Activated CD8-positive, alpha-beta memory T cell treated with anti-CD3 and anti-CD28 coated beads for 24 hours (primary cell): ENCODE measurements around the gene TBC1D7.

Source experiments
- DNase-seq: peaks from one replicate; pipeline ENCODE4 v3.0.0-alpha.2; 2020

Gene TBC1D7

GRCh38 chr6:13263669-13264068, 64.7 kb downstream of the TBC1D7 start:
- no peak for DNase-seq

DNA sequence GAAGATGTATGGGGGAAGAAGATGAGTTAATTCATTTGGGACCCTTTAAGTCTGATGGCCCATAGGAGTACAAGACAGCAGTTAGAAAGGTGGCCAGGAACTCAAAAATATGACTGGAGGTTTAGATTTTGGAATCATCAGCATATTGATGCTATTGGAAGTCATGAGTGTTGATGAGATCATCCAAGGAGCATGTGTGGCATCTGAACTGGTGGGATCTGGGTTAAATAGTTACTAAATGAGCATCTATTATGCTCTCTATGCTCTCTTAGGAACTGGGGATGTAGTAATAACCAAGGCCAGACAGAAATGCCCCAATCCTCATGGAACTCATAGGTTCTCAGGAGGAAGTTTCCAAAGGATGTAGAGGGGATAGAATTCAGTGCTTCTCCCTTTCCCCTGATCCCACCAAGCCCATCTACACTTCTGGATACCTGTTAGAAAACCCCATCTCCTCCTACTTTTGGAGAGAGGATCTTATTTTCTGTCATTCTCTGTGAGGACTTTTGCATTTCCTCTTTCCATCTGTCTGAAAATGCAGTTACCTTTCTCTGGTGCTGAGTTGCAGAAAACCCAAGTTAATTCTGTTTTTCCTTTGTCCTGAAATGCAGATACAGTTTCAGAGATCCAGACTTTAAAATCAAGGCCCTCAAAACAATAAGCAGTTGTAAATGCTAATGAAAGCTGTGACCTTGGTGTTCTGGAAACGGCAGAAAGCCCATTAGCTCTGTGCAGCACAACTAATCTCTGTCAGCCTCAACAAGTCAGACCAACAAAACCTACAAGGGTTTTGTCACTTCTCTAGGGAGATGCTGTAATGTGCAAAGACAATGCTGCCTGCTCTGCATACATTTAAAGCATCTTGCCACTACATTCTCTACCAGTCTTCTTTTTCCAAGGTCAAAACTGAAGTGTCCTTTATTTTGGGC, 65.8 kb downstream of the TBC1D7 start:
- no peak for DNase-seq

DNA sequence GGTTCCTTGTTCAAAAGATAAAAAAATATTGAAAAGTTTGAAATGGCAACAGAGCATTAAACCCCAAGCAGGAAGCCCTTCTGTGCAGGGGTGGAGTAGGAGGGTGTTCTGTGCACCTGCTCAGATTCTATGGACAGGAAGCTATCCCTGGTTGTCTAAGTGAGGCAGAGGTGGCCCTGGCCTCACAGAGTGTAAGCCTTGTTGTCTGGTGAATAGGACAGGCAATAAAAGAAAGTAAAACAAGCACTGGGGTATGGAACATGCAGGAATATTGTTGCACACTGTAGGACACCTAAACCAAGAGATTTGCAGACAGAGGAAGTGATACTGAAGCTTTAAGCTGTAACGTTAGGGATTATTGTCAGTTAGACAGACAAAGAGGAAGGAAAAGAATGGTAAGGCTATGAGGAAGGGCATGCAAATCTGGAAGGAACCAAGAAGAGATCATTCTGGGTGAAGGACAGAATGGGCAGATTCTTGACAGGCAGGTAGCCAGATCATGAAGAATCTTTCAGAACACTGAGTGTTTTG, 66.8 kb downstream of the TBC1D7 start:
- DNase-seq, result no peak

DNA sequence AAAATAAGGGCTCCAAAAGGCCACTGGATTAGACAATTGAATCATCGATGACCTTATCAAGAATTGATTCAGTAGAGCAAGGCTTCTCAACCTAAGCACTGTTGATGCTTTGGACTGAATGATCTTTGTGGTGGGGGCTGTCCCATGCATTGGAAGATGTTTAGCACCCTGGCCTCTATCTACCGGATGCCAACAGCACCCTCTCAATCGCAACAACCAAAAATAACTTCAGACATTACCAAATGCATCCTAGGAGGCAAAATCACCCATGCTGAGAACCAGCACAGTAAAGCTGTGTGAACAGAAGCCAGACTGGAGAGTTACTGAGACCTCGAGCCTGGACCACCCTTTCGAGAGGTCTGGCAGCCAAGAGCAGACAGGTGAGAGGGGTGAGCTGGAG, 67.5 kb downstream of the TBC1D7 start:
- DNase-seq, result no peak

- no peak for DNase-seq
These were observed 68.2 kb downstream of the TBC1D7 start for GRCh38 chr6:13260101-13260598.

DNA sequence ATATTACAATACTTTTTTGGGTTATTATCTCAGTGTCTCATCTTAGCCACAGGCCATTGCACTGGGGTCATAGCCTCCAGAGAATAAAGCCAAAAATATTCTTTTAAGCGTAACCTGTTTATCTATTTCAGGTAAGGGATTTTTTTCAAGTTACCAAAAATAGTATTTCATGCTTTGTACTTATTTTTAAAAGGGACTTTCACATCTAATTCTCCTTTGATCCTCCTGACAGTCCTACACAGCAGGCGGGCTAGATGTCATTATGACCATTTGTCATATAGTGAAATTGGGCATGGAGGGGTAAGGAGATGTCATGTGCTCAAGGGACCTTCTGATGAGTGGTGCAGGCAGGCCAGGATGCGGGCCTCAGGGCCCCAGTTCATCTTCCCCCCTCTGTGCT, 68.9 kb downstream of the TBC1D7 start:
- DNase-seq, result no peak

DNA sequence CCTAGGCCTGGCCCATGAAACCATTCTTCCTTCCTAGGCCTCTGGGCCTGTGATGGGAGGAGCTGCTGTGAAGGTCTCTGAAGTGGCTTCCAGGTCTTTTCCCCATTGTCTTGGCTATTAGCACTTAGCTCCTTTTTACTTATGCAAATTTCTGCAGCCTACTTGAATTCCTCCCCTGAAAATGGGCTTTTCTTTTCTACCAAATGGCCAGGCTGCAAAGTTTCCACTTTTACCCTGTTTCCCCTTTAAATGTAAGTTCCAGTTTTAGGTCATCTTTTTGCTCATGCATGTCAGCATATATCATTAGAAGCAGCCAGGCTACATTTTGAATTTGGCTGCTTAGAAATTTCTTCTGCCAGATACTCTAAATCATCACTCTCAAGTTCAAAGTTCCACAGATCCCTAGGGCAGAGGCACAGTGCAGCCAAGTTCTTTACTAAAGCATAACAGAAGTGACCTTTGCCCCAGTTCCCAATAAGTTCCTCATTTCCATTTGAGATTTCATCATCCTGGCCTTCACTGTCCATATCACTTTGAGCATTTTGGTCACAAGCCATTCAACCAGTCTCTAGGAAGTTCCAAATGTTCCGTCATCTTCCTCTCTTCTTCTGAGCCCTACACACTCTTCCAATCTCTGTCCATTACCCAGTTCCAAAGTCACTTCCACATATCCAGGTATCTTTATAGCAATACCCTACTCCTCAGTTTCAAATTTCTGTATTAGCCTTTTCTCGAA, 71.9 kb downstream of the TBC1D7 start:
- DNase-seq, result no peak
